GM06990 (cell line): ENCODE data around the gene SLC39A9.
A peak's percentile ranks its signal among the peaks of the same experiment; 100 is the strongest.

Experiments
- DNase-seq: peaks from one replicate; pipeline ENCODE4 v3.0.0-alpha.2; 2011; ENCODE audit not compliant: insufficient read length; ENCODE audit errors: extremely low read depth
- H3K27me3 ChIP-seq: replicated peaks from 2 replicates; pipeline ENCODE4 v1.6.0; 2011; ENCODE audit warnings: low read length; ENCODE audit not compliant: control insufficient read depth, insufficient read depth
- H3K36me3 ChIP-seq: 2 replicates; pipeline ENCODE4 v1.5.1; 2011; ENCODE audit warnings: low read length; ENCODE audit not compliant: control insufficient read depth, insufficient read depth
- H3K4me3 ChIP-seq: replicated peaks from 2 replicates; pipeline ENCODE4 v1.5.1; 2011; ENCODE audit warnings: low read depth, mild to moderate bottlenecking, control low read depth, low read length
- TF ChIP-seq, protein P1 (sequence below): IDR thresholded peaks from 2 replicates; pipeline ENCODE4 v1.5.1; 2011; ENCODE audit warnings: low read length, control low read depth, mild to moderate bottlenecking, inconsistent platforms; ENCODE audit not compliant: insufficient read depth, poor library complexity, severe bottlenecking

The SLC39A9 gene

DNA sequence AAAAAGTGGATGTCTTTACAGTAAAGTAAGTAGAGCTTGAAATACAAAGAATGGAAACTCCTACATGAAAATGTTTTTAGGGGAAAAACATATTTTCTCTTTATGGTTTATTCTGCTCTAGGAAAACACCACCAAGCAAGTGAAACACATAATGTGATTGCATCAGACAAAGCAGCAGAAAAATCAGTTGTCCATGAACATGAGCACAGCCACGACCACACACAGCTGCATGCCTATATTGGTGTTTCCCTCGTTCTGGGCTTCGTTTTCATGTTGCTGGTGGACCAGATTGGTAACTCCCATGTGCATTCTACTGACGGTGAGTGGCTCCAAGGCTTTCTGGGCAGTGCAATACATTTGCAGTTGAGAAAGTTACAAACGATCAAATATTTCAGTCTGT, 43.5 kb downstream of the SLC39A9 start:
- TF ChIP-seq, protein P1, sequence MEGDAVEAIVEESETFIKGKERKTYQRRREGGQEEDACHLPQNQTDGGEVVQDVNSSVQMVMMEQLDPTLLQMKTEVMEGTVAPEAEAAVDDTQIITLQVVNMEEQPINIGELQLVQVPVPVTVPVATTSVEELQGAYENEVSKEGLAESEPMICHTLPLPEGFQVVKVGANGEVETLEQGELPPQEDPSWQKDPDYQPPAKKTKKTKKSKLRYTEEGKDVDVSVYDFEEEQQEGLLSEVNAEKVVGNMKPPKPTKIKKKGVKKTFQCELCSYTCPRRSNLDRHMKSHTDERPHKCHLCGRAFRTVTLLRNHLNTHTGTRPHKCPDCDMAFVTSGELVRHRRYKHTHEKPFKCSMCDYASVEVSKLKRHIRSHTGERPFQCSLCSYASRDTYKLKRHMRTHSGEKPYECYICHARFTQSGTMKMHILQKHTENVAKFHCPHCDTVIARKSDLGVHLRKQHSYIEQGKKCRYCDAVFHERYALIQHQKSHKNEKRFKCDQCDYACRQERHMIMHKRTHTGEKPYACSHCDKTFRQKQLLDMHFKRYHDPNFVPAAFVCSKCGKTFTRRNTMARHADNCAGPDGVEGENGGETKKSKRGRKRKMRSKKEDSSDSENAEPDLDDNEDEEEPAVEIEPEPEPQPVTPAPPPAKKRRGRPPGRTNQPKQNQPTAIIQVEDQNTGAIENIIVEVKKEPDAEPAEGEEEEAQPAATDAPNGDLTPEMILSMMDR = no peak

GRCh38 chr14:69443296-69443805, 44.9 kb downstream of the SLC39A9 start:
- Histone ChIP-seq H3K4me3 (no peak overlapping the region), H3K36me3 (peaks cover 2% of the 10 kb centered on the region), H3K27me3 (no peaks in the 10 kb centered on the region)
- TF ChIP-seq, protein P1 = no peak
- DNase-seq = no peak

More for the DNA sequence above, 43.5 kb downstream of the SLC39A9 start:
- peaks cover 2% of the 10 kb centered on the region for H3K36me3 ChIP-seq
- no peak overlapping the region for H3K4me3 ChIP-seq
- peak; percentile 58 for DNase-seq
- H3K27me3 ChIP-seq = no peaks in the 10 kb centered on the region

- no peak for DNase-seq
- TF ChIP-seq, protein P1 = no peak
- H3K36me3 ChIP-seq = no peaks in the 10 kb centered on the region; the same call in 1 of the 2 replicates
- no peak overlapping the region for H3K4me3 ChIP-seq
- H3K27me3 ChIP-seq = no peaks in the 10 kb centered on the region
Measured at GRCh38 chr14:69449216-69449615, 50.7 kb downstream of the SLC39A9 start.

DNA sequence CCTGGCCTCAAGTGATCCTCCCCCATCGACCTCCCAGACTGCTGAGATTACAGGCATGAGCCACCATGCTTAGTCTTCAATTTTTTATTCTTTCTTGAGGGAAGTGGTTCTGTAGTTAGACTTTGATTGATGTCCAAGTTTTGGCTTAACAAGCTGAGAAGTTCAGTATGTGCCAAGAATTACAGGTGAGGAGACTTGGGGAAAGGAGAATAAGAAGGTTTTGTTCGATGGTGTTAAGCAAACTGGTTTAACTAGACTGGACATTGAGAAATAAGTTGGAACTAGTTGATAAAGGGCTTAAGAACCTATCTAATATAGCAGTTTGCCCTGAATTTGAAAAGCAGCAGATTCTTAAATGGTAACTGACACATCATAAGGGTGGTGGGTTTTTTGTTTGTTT, 53.4 kb downstream of the SLC39A9 start:
- no peaks in the 10 kb centered on the region for H3K27me3 ChIP-seq
- DNase-seq = no peak
- H3K4me3 ChIP-seq = no peak overlapping the region
- H3K36me3 ChIP-seq = peaks cover 3% of the 10 kb centered on the region
- TF ChIP-seq, protein P1 = no peak

DNA sequence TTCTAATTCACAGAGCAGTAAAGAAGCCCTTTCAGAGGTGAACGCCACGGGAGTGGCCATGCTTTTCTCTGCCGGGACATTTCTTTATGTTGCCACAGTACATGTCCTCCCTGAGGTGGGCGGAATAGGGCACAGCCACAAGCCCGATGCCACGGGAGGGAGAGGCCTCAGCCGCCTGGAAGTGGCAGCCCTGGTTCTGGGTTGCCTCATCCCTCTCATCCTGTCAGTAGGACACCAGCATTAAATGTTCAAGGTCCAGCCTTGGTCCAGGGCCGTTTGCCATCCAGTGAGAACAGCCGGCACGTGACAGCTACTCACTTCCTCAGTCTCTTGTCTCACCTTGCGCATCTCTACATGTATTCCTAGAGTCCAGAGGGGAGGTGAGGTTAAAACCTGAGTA, 59.9 kb downstream of the SLC39A9 start:
- no peaks in the 10 kb centered on the region for H3K27me3 ChIP-seq
- H3K36me3 ChIP-seq = peaks cover 12% of the 10 kb centered on the region
- no peak for DNase-seq
- TF ChIP-seq, protein P1 = no peak
- no peak overlapping the region for H3K4me3 ChIP-seq

- TF ChIP-seq, protein P1 = no peak
- H3K36me3 ChIP-seq = peaks cover 12% of the 10 kb centered on the region
- no peak overlapping the region for H3K4me3 ChIP-seq
- no peak for DNase-seq
- no peaks in the 10 kb centered on the region for H3K27me3 ChIP-seq
Measured at GRCh38 chr14:69459122-69459521, 60.6 kb downstream of the SLC39A9 start.
